ENCODE measurements around the gene HBZ.
"Not testable (repeated sequence)": the region's sequence is repeated elsewhere in the genome, so short reads cannot be mapped to it uniquely, and the experiment has no call there.

Gene HBZ

DNA sequence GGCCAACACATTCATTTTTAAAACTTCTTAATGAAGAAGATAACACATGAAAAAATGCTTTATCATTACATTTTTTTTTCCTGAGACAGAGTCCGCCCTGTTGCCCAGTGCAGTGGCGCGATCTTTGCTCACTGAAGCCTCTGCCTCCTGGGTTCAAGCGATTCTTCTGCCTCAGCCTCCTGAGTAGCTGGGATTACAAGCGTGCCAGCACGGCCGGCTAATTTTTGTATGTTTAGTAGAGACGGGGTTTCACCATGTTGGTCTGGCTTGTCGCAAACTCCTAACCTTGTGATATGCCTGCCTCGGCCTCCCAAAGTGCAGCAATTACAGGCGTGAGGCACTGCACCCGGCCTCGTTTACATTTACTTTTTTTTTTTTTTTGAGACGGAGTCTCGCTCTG is 41.0 kb downstream of the HBZ start:
- Histone ChIP-seq H3K27ac (ENCODE audit: poor library complexity, severe bottlenecking) (no peak overlapping the region), H3K9me3 (ENCODE audit: severe bottlenecking) (no peaks in the 10 kb centered on the region), H3K27me3 (ENCODE audit: insufficient read depth, poor library complexity, severe bottlenecking) (no peaks in the 10 kb centered on the region), H3K4me1 (ENCODE audit: insufficient read depth, poor library complexity, severe bottlenecking) (no peaks in the 10 kb centered on the region), H3K4me3 (ENCODE audit: severe bottlenecking) (no peak overlapping the region), H3K36me3 (ENCODE audit: low read depth) (peaks cover 92% of the 10 kb centered on the region)
- DNase-seq (ENCODE audit: low spot score), result no peak
- ATAC-seq (ENCODE audit: low read depth), result no peak
- TF ChIP-seq, protein P1, sequence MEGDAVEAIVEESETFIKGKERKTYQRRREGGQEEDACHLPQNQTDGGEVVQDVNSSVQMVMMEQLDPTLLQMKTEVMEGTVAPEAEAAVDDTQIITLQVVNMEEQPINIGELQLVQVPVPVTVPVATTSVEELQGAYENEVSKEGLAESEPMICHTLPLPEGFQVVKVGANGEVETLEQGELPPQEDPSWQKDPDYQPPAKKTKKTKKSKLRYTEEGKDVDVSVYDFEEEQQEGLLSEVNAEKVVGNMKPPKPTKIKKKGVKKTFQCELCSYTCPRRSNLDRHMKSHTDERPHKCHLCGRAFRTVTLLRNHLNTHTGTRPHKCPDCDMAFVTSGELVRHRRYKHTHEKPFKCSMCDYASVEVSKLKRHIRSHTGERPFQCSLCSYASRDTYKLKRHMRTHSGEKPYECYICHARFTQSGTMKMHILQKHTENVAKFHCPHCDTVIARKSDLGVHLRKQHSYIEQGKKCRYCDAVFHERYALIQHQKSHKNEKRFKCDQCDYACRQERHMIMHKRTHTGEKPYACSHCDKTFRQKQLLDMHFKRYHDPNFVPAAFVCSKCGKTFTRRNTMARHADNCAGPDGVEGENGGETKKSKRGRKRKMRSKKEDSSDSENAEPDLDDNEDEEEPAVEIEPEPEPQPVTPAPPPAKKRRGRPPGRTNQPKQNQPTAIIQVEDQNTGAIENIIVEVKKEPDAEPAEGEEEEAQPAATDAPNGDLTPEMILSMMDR (IDR thresholded peaks at IDR 0.05; ENCODE audit: poor library complexity, severe bottlenecking), result no peak

DNA sequence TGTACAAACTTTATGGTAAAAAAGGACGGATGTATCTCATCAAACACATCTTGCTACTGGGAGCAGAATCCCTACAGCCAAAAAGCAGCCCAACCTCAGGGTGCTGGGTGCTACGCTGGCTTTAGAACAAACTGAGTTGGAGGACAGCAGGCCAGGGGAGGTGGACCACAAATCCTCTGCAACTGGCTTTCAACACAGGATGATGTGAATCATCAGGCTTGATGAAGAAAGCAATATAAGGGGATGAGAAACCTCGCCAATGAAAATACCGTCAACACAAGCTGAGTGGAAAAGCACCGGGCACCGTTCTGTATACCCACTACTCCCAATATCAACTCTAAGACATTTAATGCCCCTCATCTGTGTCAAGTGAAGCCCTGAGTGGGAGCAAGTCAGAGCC is 42.1 kb downstream of the HBZ start:
- ATAC-seq (ENCODE audit: low read depth) (no peak), DNase-seq (ENCODE audit: low spot score) (no peak)
- Histone ChIP-seq H3K4me3 (ENCODE audit: severe bottlenecking) (no peak overlapping the region), H3K27ac (ENCODE audit: poor library complexity, severe bottlenecking) (no peak overlapping the region), H3K9me3 (ENCODE audit: severe bottlenecking) (no peaks in the 10 kb centered on the region), H3K27me3 (ENCODE audit: insufficient read depth, poor library complexity, severe bottlenecking) (no peaks in the 10 kb centered on the region), H3K4me1 (ENCODE audit: insufficient read depth, poor library complexity, severe bottlenecking) (no peaks in the 10 kb centered on the region), H3K36me3 (ENCODE audit: low read depth) (peaks cover 91% of the 10 kb centered on the region)
- TF ChIP-seq, protein P1 (IDR thresholded peaks at IDR 0.05; ENCODE audit: poor library complexity, severe bottlenecking), result no peak

DNA sequence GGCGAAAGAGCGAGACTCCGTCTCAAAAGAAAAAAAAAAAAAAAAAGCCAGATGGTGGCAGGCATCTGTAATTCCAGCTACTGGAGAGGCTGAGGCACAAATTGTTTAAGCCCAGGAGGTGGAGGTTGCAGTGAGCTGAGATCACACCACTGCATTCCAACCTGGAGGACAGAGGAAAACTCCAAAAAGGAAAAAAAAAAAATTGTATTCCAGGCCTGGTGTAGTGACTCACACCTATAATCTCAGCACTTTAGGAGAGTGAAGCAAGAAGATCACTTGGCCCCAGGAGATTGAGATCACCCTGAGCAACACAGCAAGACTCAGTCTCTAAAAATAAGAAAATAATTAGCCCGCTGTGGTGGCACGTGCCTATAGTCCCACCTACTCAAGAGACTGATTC is 47.9 kb downstream of the HBZ start:
- peaks cover 76% of the 10 kb centered on the region for H3K36me3 ChIP-seq (ENCODE audit: low read depth)
- H3K27ac ChIP-seq (ENCODE audit: poor library complexity, severe bottlenecking), result no peak overlapping the region
- no peak overlapping the region for H3K4me3 ChIP-seq (ENCODE audit: severe bottlenecking)
- TF ChIP-seq, protein P1 (IDR thresholded peaks at IDR 0.05; ENCODE audit: poor library complexity, severe bottlenecking), result no peak
- peaks cover 3% of the 10 kb centered on the region for H3K4me1 ChIP-seq (ENCODE audit: insufficient read depth, poor library complexity, severe bottlenecking)
- peak; percentile 73; the same call in 2 of the 3 replicates for ATAC-seq (ENCODE audit: low read depth)
- no peak for DNase-seq (ENCODE audit: low spot score)
- H3K9me3 ChIP-seq (ENCODE audit: severe bottlenecking), result no peaks in the 10 kb centered on the region
- no peaks in the 10 kb centered on the region for H3K27me3 ChIP-seq (ENCODE audit: insufficient read depth, poor library complexity, severe bottlenecking)

DNA sequence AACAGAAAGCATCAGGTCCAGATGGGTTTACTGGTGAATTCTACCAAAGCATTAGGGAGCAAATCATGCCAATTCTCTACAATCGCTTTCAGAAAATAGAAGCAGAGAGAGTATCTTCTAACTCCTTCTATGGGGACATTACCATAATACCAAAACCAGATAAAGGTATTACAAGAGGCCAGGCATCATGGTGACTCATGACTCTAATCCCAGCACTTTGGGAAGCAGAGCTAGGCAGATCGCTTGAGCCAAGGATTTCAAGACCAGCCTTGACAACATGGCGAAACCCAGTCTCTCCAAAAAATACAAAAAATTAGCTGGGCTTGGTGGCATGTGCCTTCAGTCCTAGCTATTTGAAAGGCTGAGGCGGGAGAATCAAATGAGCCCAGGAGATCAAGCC is 50.8 kb downstream of the HBZ start:
- TF ChIP-seq, protein P1 (IDR thresholded peaks at IDR 0.05; ENCODE audit: poor library complexity, severe bottlenecking), result no peak
- no peak for ATAC-seq (ENCODE audit: low read depth)
- DNase-seq (ENCODE audit: low spot score), result no peak
- no peak overlapping the region for H3K27ac ChIP-seq (ENCODE audit: poor library complexity, severe bottlenecking)
- H3K9me3 ChIP-seq (ENCODE audit: severe bottlenecking), result no peaks in the 10 kb centered on the region
- H3K36me3 ChIP-seq (ENCODE audit: low read depth), result peaks cover 76% of the 10 kb centered on the region
- H3K4me3 ChIP-seq (ENCODE audit: severe bottlenecking), result no peak overlapping the region
- H3K27me3 ChIP-seq (ENCODE audit: insufficient read depth, poor library complexity, severe bottlenecking), result no peaks in the 10 kb centered on the region
- peaks cover 3% of the 10 kb centered on the region for H3K4me1 ChIP-seq (ENCODE audit: insufficient read depth, poor library complexity, severe bottlenecking)

DNA sequence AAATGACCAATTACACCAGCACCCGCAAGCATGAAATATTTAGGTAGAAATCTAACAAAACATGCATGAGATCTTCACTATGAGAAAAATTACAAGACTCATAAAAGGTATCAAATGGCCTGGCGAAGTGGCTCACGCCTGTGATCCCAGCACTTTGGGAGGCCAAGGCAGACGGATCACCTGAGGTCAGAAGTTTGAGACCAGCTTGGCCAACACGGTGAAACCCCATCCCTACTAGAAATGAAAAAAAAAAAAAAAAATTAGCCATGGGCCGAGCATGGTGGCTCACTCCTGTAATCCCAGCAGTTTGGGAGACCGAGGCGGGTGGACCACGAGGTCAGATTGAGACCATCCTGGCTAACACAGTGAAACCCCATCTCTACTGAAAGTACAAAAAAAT is 51.6 kb downstream of the HBZ start:
- not testable (repeated sequence) for ATAC-seq (ENCODE audit: low read depth); H3K4me1 ChIP-seq (ENCODE audit: insufficient read depth, poor library complexity, severe bottlenecking); H3K4me3 ChIP-seq (ENCODE audit: severe bottlenecking); H3K27ac ChIP-seq (ENCODE audit: poor library complexity, severe bottlenecking); DNase-seq (ENCODE audit: low spot score); H3K27me3 ChIP-seq (ENCODE audit: insufficient read depth, poor library complexity, severe bottlenecking); H3K9me3 ChIP-seq (ENCODE audit: severe bottlenecking)
- H3K36me3 ChIP-seq (ENCODE audit: low read depth), result peaks cover 76% of the 10 kb centered on the region
